ENCODE data around the gene NUDT9. TPM values are rescaled to one million over a fixed set of nuclear protein-coding genes. Genes with fewer than 3 reads are reported as not detected.

Gene NUDT9
- total RNA-seq, 1 experiment from 2014 or later = 28.7 TPM

DNA sequence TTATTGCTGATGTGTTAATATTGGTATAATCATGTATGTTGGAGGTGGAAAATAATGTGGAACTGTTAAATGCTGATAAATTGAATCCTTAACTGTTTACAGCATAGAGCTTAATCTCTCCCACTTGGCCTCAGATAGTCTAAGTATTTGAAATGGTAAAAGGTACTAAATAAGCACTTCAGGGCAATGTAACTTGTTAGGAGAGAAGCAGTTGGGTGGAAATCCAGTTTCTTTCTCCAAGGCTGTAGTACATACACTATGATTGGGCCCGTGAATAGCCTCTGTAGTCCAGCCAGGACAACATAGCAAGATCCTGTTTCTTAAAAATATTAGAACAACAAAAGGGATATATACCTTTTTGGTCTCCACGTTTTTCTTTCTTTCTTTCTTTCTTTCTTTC, 39.7 kb downstream of the NUDT9 start:
- intact Hi-C loops (cut with micrococcal nuclease; ENCODE audit: unreplicated experiment) = loop anchor here (5.0 kb wide), 1 partner anchor 70 kb away; the partner anchor contains the start of gene HSD17B11
- no peak overlapping the region for H3K27ac Mint-ChIP-seq (ENCODE audit: unreplicated experiment)
- H3K4me1 Mint-ChIP-seq (ENCODE audit: low read depth, unreplicated experiment) = no peaks in the 10 kb centered on the region
- peaks cover 5% of the 10 kb centered on the region; the same call in 1 of the 2 replicates for H3K4me1 ChIP-seq
- H3K4me3 Mint-ChIP-seq (ENCODE audit: unreplicated experiment) = no peak overlapping the region
- BruUV-seq (replicated peaks) = no TSS peak
- H3K27me3 Mint-ChIP-seq (ENCODE audit: insufficient read depth, unreplicated experiment) = no peaks in the 10 kb centered on the region
- POLR2A ChIA-PET = no interaction called here
- no peaks in the 10 kb centered on the region for H3K27me3 ChIP-seq (replicated peaks; ENCODE audit: control insufficient read depth, insufficient read depth, low read length)
- H3K9me3 Mint-ChIP-seq (ENCODE audit: unreplicated experiment) = no peaks in the 10 kb centered on the region
- TF ChIP-seq, protein P1, sequence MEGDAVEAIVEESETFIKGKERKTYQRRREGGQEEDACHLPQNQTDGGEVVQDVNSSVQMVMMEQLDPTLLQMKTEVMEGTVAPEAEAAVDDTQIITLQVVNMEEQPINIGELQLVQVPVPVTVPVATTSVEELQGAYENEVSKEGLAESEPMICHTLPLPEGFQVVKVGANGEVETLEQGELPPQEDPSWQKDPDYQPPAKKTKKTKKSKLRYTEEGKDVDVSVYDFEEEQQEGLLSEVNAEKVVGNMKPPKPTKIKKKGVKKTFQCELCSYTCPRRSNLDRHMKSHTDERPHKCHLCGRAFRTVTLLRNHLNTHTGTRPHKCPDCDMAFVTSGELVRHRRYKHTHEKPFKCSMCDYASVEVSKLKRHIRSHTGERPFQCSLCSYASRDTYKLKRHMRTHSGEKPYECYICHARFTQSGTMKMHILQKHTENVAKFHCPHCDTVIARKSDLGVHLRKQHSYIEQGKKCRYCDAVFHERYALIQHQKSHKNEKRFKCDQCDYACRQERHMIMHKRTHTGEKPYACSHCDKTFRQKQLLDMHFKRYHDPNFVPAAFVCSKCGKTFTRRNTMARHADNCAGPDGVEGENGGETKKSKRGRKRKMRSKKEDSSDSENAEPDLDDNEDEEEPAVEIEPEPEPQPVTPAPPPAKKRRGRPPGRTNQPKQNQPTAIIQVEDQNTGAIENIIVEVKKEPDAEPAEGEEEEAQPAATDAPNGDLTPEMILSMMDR (IDR thresholded peaks at IDR 0.05; ENCODE audit: insufficient read depth in 1 of 2, low read depth in 1 of 2, low read length in 1 of 2, severe bottlenecking in 1 of 2, unreplicated experiment in 1 of 2) = no peak
- H3K36me3 ChIP-seq (ENCODE audit: control insufficient read depth, insufficient read depth, low read length) = no peaks in the 10 kb centered on the region; the same call in 1 of the 2 replicates
- no peak for DNase-seq
- H3K4me3 ChIP-seq (ENCODE audit: low read depth, low read length) = no peak overlapping the region
- no peaks in the 10 kb centered on the region for H3K9me3 ChIP-seq
- H3K36me3 Mint-ChIP-seq (ENCODE audit: insufficient read depth, unreplicated experiment) = peaks cover 6% of the 10 kb centered on the region
- CTCF ChIA-PET = no interaction called here

DNA sequence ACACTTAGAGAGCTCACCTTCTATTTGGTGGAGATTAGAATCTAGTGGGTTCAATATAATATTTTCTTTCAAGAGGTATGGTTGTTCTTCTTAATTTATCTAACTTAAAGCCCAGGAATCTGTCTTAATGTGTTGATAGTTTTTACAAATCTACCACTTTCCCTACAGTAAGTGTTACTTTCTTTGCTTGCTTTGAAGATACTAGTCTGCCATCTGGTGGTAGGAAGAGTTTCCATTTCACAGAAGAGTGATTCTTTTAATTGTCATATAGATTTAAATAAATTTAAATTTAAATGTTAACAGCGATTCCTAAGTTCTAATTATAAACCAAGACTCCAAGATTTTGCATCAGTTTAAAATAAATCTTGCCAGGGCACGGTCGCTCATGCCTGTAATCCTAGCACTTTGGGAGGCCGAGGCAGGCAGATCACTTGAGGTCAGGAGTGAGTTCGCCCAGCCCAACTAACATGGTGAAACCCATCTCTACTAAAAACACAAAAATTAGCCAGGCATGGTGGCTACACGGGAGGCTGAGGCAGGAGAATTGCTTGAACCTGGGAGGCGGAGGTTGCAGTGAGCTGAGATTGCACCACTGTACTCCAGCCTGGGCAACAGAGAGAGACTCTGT, 43.5 kb downstream of the NUDT9 start:
- Histone ChIP-seq H3K9me3 (no peaks in the 10 kb centered on the region), H3K27me3 (replicated peaks; ENCODE audit: control insufficient read depth, insufficient read depth, low read length) (no peaks in the 10 kb centered on the region), H3K4me1 (peaks cover 5% of the 10 kb centered on the region; the same call in 1 of the 2 replicates), H3K36me3 (ENCODE audit: control insufficient read depth, insufficient read depth, low read length) (no peaks in the 10 kb centered on the region), H3K4me3 (ENCODE audit: low read depth, low read length) (no peak overlapping the region)
- TF ChIP-seq, protein P1 (IDR thresholded peaks at IDR 0.05; ENCODE audit: insufficient read depth in 1 of 2, low read depth in 1 of 2, low read length in 1 of 2, severe bottlenecking in 1 of 2, unreplicated experiment in 1 of 2) = peak; percentile 25 to 38
- H3K9me3 Mint-ChIP-seq (ENCODE audit: unreplicated experiment) = no peaks in the 10 kb centered on the region
- CTCF ChIA-PET = no interaction called here
- H3K36me3 Mint-ChIP-seq (ENCODE audit: insufficient read depth, unreplicated experiment) = no peaks in the 10 kb centered on the region
- no TSS peak for BruUV-seq (replicated peaks)
- POLR2A ChIA-PET = no interaction called here
- intact Hi-C loops (cut with micrococcal nuclease; ENCODE audit: unreplicated experiment) = loop anchor here (1.0 to 5.0 kb wide), 5 partner anchors 43 to 314 kb away; partner anchors contain the start of gene NUDT9
- no peak overlapping the region for H3K4me3 Mint-ChIP-seq (ENCODE audit: unreplicated experiment)
- H3K4me1 Mint-ChIP-seq (ENCODE audit: low read depth, unreplicated experiment) = no peaks in the 10 kb centered on the region
- no peaks in the 10 kb centered on the region for H3K27me3 Mint-ChIP-seq (ENCODE audit: insufficient read depth, unreplicated experiment)
- H3K27ac Mint-ChIP-seq (ENCODE audit: unreplicated experiment) = no peak overlapping the region
- DNase-seq = peak in 1 of 2 experiments; percentile 38

DNA sequence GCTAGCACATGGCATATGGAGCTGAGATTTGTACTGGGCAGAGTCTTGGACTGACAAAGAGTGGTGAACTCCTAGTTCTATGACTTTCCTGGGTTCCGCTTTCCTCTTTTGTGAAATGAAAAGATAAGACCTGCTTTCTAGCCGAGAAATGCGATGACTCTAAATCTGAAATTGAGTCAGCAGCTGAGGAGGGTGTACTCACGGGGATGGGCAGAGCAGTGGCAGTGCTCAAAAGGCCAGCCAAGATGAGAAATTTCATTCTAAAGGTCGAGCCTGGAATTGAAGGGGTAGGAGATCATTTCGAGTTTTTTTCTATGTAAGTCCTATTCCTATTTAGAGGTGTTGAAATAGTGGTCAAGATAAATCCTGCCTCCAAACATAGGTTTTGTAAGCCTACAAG, 47.0 kb downstream of the NUDT9 start:
- Mint-ChIP-seq H3K4me1 (ENCODE audit: low read depth, unreplicated experiment) (no peaks in the 10 kb centered on the region), H3K27ac (ENCODE audit: unreplicated experiment) (no peak overlapping the region), H3K36me3 (ENCODE audit: insufficient read depth, unreplicated experiment) (no peaks in the 10 kb centered on the region), H3K4me3 (ENCODE audit: unreplicated experiment) (no peak overlapping the region), H3K9me3 (ENCODE audit: unreplicated experiment) (no peaks in the 10 kb centered on the region), H3K27me3 (ENCODE audit: insufficient read depth, unreplicated experiment) (no peaks in the 10 kb centered on the region)
- Histone ChIP-seq H3K4me1 (no peaks in the 10 kb centered on the region), H3K9me3 (no peaks in the 10 kb centered on the region), H3K27me3 (replicated peaks; ENCODE audit: control insufficient read depth, insufficient read depth, low read length) (no peaks in the 10 kb centered on the region), H3K4me3 (ENCODE audit: low read depth, low read length) (no peak overlapping the region), H3K36me3 (ENCODE audit: control insufficient read depth, insufficient read depth, low read length) (no peaks in the 10 kb centered on the region)
- BruUV-seq (replicated peaks) = no TSS peak
- no peak for DNase-seq
- POLR2A ChIA-PET = no interaction called here
- TF ChIP-seq, protein P1 (IDR thresholded peaks at IDR 0.05; ENCODE audit: insufficient read depth in 1 of 2, low read depth in 1 of 2, low read length in 1 of 2, severe bottlenecking in 1 of 2, unreplicated experiment in 1 of 2) = no peak
- CTCF ChIA-PET = no interaction called here
- intact Hi-C loops (cut with micrococcal nuclease; ENCODE audit: unreplicated experiment) = loop anchor here (5.0 kb wide), 2 partner anchors 112 to 317 kb away; no protein-coding TSS in a partner anchor
